ENCODE measurements around the gene HJV.

The HJV gene

DNA sequence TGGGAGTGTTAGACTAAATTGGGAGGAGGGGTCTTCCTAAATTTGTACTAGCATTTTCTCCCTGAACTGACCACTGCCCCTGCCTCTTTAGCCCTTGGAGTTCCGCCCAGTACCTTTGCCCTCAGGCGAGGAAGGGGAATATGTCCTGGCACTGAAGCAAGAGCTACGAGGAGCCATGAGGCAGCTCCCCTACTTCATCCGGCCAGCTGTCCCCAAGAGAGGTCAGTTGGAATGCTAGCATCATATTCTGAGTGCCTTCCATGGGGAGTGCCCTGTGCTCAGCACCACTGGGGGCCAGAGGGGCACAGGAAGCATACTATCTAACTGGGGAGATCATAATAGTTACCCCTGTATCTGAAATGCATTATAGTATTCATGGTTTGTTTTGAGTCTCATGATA is 46.3 kb downstream of the HJV start:
- no peak for DNase-seq

DNA sequence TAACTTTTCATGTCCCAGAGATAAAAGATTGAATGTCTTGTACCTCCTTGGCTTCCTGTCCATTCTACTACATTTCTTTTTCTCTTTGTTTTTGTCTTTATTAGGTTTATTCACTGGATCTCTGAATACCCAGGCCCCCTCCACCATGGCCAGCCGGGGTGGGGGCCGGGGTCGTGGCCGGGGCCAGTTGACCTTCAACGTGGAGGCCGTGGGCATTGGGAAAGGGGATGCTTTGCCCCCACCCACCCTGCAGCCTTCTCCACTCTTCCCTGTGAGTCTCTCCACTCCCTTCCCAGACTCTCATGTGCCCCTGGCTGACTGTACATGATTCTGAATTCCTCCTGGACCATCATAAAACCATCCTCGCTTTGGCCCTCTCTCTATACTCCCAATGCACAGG is 46.8 kb downstream of the HJV start:
- no peak for DNase-seq

DNA sequence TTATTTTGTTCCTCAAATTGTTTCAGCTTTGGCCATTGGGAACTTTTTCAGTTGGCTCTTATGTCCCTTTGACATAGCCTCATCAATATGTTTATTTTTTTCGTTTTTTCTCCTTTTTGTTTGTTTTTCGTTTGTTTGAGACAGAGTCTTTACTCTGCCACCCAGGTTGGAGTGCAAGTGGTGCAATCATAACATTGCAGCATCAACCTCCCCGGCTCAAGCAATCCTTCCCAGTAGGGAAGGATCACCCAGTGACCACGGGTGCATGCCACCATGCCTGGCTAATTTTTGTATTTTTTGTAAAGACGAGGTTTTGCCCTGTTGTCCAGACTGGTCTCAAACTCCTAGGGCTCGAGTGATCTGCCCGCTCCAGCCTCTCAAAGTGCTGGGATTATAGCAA is 49.0 kb downstream of the HJV start:
- DNase-seq, result no peak
